NT2/D1 (cell line): ENCODE measurements around the gene BCL2A1.
"Not testable (repeated sequence)": the region's sequence is repeated elsewhere in the genome, so short reads cannot be mapped to it uniquely, and the experiment has no call there.

Source experiments
- DNase-seq: peaks from one replicate; pipeline ENCODE4 v3.0.0-alpha.2; 2011; ENCODE audit warnings: low read depth, low spot score
- H3K27me3 ChIP-seq: 2 replicates; pipeline ENCODE4 v1.6.0; 2011; ENCODE audit warnings: mild to moderate bottlenecking; ENCODE audit not compliant: insufficient read length, insufficient read depth
- H3K36me3 ChIP-seq: 2 replicates; pipeline ENCODE4 v1.6.1; 2011; ENCODE audit warnings: mild to moderate bottlenecking, low read length, mixed read lengths; ENCODE audit not compliant: insufficient read depth, insufficient read length
- H3K4me1 ChIP-seq: 2 replicates; pipeline ENCODE4 v1.5.1; 2011; ENCODE audit not compliant: insufficient read depth, insufficient read length
- H3K4me3 ChIP-seq: 2 replicates; pipeline ENCODE4 v1.5.1; 2011; ENCODE audit warnings: low read depth; ENCODE audit not compliant: insufficient read length
- H3K9ac ChIP-seq: 2 replicates; pipeline ENCODE4 v1.6.0; 2011; ENCODE audit warnings: low read depth; ENCODE audit not compliant: insufficient read length
- H3K9me3 ChIP-seq: 2 replicates; pipeline ENCODE4 v1.5.1; 2011; ENCODE audit warnings: mild to moderate bottlenecking, low read length; ENCODE audit not compliant: insufficient read depth
- SUZ12 ChIP-seq: IDR thresholded peaks from 2 replicates; pipeline ENCODE4 v1.6.1; 2011; ENCODE audit not compliant: insufficient read length, insufficient read depth; ENCODE audit errors: extremely low read depth
- YY1 ChIP-seq: IDR thresholded peaks from 2 replicates; pipeline ENCODE4 v1.6.1; 2011; ENCODE audit not compliant: insufficient read length, insufficient read depth
- ZNF274 ChIP-seq: IDR thresholded peaks from 2 replicates; pipeline ENCODE4 v1.6.1; 2011; ENCODE audit warnings: mild to moderate bottlenecking, low read depth, low read length

Gene BCL2A1

GRCh38 chr15:79964232-79964805 is 6.7 kb downstream of the BCL2A1 start:
- H3K36me3 ChIP-seq, result no peaks in the 10 kb centered on the region
- no peak for TF ChIP-seq YY1
- no peak overlapping the region for H3K9ac ChIP-seq
- H3K27me3 ChIP-seq, result no peaks in the 10 kb centered on the region
- H3K4me3 ChIP-seq, result no peak overlapping the region
- DNase-seq, result no peak
- no peaks in the 10 kb centered on the region for H3K9me3 ChIP-seq
- H3K4me1 ChIP-seq, result no peaks in the 10 kb centered on the region

GRCh38 chr15:79962921-79963320 is 8.1 kb downstream of the BCL2A1 start:
- H3K27me3 ChIP-seq, H3K36me3 ChIP-seq, H3K9me3 ChIP-seq, H3K4me3 ChIP-seq, H3K9ac ChIP-seq, H3K4me1 ChIP-seq, DNase-seq: not testable (repeated sequence)

DNA sequence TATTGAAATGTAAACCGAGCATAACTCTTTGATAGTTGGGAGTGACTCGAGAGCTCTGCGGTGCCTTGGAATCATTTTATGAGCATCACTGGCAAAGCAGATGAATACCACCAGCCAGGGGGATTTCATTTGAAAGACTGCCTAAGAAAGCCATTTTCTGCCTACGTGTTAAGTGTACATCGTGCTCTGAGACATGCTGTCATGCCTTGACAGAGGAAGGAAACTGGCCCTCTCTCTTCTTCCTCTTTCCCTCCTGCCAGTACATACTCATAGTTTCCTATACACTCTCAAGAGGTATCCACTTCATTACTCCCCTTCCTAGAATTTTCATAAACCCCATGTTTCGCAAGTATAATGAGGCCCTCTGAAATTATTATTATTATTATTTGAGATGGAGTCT is 8.8 kb downstream of the BCL2A1 start:
- Histone ChIP-seq H3K27me3 (no peaks in the 10 kb centered on the region), H3K36me3 (no peaks in the 10 kb centered on the region), H3K4me3 (no peak overlapping the region), H3K9ac (no peak overlapping the region), H3K9me3 (no peaks in the 10 kb centered on the region), H3K4me1 (no peaks in the 10 kb centered on the region)
- no peak for TF ChIP-seq SUZ12
- no peak for TF ChIP-seq YY1
- TF ChIP-seq ZNF274, result no peak
- DNase-seq, result no peak

- Histone ChIP-seq H3K9me3 (no peaks in the 10 kb centered on the region), H3K27me3 (no peaks in the 10 kb centered on the region), H3K36me3 (no peaks in the 10 kb centered on the region), H3K4me1 (no peaks in the 10 kb centered on the region), H3K4me3 (no peak overlapping the region), H3K9ac (no peak overlapping the region)
- TF ChIP-seq ZNF274 (no peak), YY1 (no peak)
- DNase-seq, result no peak
These were observed 10.3 kb downstream of the BCL2A1 start for GRCh38 chr15:79960502-79961212.

DNA sequence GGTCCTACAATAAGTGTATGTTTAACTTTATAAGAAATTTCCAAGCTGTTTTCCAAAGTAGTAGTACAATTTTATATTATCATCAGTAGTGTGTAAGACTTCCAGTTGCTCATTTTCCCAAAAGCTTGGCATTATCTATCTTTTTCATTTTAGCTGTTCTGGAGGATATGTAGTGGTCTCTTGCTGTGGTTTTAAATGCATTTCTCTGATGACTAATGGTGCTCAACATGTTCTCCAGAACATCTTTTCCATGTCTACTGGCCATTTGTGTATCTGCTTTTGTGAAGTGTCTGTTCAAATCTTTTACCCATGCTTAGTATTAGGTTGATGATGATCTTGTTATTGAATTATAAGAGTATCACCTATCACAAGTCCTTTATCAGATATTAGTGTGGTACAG is 13.3 kb downstream of the BCL2A1 start:
- DNase-seq, result no peak
- H3K27me3 ChIP-seq, result no peaks in the 10 kb centered on the region
- H3K9ac ChIP-seq, result no peak overlapping the region
- no peak for TF ChIP-seq SUZ12
- TF ChIP-seq ZNF274, result no peak
- no peak for TF ChIP-seq YY1
- no peaks in the 10 kb centered on the region for H3K9me3 ChIP-seq
- no peaks in the 10 kb centered on the region for H3K36me3 ChIP-seq
- no peaks in the 10 kb centered on the region for H3K4me1 ChIP-seq
- no peak overlapping the region for H3K4me3 ChIP-seq

DNA sequence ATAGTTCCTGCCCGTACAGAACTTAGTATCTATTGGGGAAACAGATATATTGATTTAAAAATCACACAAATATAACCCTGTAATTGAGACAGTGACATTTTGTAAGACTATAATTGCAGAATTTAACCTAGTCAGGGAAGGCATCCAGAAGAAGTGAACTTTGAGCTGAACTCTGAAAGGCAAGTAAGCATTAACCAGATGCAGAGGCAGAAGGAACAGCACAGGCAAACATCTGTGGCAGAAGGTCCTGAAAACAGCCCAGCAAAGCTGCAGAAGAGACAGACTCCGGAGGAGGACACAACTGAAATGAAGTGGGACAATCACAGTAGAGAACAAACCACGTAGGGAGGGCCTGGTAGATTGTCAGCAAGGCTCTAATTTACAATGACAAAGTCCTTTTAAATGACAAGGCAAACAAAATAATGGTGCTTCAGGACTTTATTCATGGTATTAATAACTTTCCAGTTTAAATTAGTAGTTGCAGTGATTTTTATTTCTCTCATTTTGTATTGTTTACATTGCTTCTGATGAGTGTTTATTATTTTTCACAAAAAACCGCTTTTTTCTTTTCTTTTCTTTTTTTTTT is 14.5 kb downstream of the BCL2A1 start:
- Histone ChIP-seq H3K9ac (no peak overlapping the region), H3K9me3 (no peaks in the 10 kb centered on the region), H3K4me1 (no peaks in the 10 kb centered on the region), H3K27me3 (no peaks in the 10 kb centered on the region), H3K36me3 (no peaks in the 10 kb centered on the region), H3K4me3 (no peak overlapping the region)
- TF ChIP-seq SUZ12 (no peak), YY1 (no peak), ZNF274 (no peak)
- no peak for DNase-seq

DNA sequence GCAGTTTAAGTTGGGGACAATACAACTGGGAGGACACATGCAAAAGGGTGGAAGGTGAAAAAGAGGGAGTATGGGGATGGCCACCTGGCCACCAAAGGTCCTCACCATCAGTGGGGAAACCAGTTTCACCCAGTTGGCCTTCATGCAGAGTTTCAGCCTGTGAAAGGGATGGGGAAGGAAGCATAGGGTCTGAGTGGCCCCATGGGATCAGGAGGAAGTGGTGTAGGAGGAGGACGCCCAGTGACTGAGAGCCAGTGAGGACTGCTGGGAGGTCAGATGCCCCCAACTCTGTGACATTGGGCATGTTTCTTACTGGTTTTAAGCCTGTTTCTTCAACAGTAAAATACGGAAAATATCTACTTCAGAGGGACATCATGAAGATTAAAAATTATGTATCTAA is 16.3 kb downstream of the BCL2A1 start:
- H3K4me1 ChIP-seq, result no peaks in the 10 kb centered on the region
- H3K36me3 ChIP-seq, result no peaks in the 10 kb centered on the region
- no peak for TF ChIP-seq SUZ12
- TF ChIP-seq YY1, result no peak
- TF ChIP-seq ZNF274, result no peak
- no peak overlapping the region for H3K9ac ChIP-seq
- no peak overlapping the region for H3K4me3 ChIP-seq
- H3K9me3 ChIP-seq, result no peaks in the 10 kb centered on the region
- DNase-seq, result no peak
- H3K27me3 ChIP-seq, result no peaks in the 10 kb centered on the region
